ENCODE measurements around the gene C3orf22.

The C3orf22 gene

DNA sequence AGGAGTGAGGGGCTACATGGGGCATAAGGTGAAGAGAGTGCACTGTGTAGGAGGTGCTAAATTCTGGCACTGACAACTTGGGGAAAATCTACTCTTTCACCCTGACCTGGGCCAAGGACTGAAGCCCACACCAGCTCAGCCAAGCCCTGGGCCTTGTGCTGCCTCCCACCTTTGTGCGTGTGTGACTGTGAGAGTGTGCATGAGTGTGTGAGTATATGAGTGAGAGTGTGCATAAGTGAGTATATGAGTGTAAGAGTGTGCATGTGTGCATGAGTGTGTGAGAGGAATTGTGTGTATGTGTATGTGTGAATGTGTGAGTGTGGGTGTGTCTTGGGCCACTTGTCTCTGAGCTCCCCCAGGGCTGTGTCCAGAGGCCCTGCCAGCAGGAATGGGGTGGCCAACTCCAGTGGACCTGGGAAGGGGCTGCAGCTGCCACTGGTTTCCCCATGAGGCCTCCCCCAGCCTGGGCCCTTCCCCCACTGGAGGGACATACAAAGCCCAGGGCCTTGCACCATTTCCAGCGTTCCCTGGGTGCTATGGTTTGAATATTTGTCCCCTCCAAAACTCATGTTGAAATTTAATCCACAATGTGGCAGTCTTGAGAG lies 15.2 kb downstream of the C3orf22 start (continued):
- no peak for TF ChIP-seq ZNF488 (tag by site-specific recombination; IDR thresholded peaks at IDR 0.05)

DNA sequence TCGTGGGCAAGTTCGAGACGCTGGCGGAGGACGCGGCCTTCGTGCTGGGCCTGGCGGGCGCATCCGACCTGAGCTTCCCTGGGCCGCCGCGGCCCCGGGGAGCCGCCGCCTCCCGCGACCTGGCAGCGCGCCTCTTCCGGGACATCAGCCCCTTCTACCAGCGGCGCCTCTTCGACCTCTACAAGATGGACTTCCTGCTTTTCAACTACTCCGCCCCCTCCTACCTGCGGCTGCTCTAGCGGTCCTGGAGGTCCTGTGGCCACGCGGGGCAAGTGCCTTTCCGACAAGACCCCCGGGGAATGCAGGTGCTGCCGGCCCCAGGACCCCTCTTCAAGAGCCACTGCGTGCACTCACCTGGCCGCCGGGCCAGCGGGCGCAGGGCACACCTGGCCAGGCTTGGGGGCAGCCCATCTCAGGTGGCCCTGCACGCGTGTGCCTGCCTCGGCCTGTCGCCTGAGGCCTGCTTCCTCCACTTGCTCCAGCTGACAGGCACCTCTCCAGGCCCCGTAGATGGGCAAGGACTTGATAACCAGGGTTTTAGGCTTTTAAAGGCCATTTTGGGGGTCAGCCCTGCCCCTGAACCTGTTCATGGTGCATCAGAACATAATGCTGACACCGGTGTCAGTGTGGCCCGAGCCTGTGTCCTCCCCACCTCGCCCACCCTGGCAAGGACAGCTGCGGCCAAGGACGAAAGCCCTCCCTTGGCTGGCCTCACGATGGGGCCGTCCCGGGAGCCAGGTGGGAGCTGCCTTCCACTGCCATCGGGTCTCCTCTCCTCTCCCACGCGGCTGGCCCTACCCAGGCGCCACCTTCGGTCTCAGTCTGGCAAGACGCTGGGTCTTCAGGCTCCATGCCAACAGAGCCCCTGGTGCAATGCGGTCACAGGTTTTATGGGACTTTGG lies 16.1 kb downstream of the C3orf22 start:
- H3K4me3 ChIP-seq (ENCODE audit: low read depth, low read length) = no peak overlapping the region
- ChIA-PET CTCF (no interaction called here), POLR2A (no interaction called here)
- no peak for TF ChIP-seq ZNF626 (tag by site-specific recombination; IDR thresholded peaks at IDR 0.05)
- TF ChIP-seq, protein P1, sequence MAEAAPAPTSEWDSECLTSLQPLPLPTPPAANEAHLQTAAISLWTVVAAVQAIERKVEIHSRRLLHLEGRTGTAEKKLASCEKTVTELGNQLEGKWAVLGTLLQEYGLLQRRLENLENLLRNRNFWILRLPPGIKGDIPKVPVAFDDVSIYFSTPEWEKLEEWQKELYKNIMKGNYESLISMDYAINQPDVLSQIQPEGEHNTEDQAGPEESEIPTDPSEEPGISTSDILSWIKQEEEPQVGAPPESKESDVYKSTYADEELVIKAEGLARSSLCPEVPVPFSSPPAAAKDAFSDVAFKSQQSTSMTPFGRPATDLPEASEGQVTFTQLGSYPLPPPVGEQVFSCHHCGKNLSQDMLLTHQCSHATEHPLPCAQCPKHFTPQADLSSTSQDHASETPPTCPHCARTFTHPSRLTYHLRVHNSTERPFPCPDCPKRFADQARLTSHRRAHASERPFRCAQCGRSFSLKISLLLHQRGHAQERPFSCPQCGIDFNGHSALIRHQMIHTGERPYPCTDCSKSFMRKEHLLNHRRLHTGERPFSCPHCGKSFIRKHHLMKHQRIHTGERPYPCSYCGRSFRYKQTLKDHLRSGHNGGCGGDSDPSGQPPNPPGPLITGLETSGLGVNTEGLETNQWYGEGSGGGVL (tag by site-specific recombination; IDR thresholded peaks at IDR 0.05) = no peak
- no peak for TF ChIP-seq ZBTB20 (tag by site-specific recombination; IDR thresholded peaks at IDR 0.05)
- no peak for TF ChIP-seq ZNF274 (IDR thresholded peaks at IDR 0.05; ENCODE audit: low read length)
- no peak for TF ChIP-seq ZNF274 (tag by site-specific recombination; IDR thresholded peaks at IDR 0.05; ENCODE audit: borderline replicate concordance)
- no peak for TF ChIP-seq ZNF169 (tag by site-specific recombination; IDR thresholded peaks at IDR 0.05)
- TF ChIP-seq ZNF112 (tag by site-specific recombination; IDR thresholded peaks at IDR 0.05) = no peak
- TF ChIP-seq GLIS2 (tag by site-specific recombination; IDR thresholded peaks at IDR 0.05) = no peak
- TF ChIP-seq OVOL3 (tag by site-specific recombination; IDR thresholded peaks at IDR 0.05) = no peak
- TF ChIP-seq ZNF768 (tag by site-specific recombination; IDR thresholded peaks at IDR 0.05) = no peak
- TF ChIP-seq ZNF138 (tag by site-specific recombination; IDR thresholded peaks at IDR 0.05; ENCODE audit: borderline replicate concordance) = no peak
- TF ChIP-seq ZNF777 (tag by site-specific recombination; IDR thresholded peaks at IDR 0.05; ENCODE audit: borderline replicate concordance) = no peak
- TF ChIP-seq, protein P2, sequence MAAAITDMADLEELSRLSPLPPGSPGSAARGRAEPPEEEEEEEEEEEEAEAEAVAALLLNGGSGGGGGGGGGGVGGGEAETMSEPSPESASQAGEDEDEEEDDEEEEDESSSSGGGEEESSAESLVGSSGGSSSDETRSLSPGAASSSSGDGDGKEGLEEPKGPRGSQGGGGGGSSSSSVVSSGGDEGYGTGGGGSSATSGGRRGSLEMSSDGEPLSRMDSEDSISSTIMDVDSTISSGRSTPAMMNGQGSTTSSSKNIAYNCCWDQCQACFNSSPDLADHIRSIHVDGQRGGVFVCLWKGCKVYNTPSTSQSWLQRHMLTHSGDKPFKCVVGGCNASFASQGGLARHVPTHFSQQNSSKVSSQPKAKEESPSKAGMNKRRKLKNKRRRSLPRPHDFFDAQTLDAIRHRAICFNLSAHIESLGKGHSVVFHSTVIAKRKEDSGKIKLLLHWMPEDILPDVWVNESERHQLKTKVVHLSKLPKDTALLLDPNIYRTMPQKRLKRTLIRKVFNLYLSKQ (tag by site-specific recombination; IDR thresholded peaks at IDR 0.05; ENCODE audit: borderline replicate concordance) = no peak
- no peak for TF ChIP-seq GLI4 (tag by site-specific recombination; IDR thresholded peaks at IDR 0.05)
- no peak overlapping the region for H3K27ac ChIP-seq (ENCODE audit: extremely low read depth, low read depth, low read length)
- H3K9me3 ChIP-seq (ENCODE audit: control insufficient read depth, insufficient read depth, low read depth, low read length) = no peaks in the 10 kb centered on the region
- no peaks in the 10 kb centered on the region for H3K36me3 ChIP-seq (ENCODE audit: control insufficient read depth in 2 of 2, insufficient read depth in 1 of 2, low read length in 2 of 2)
- H3K4me1 ChIP-seq (ENCODE audit: control insufficient read depth, insufficient read depth, low read length) = no peaks in the 10 kb centered on the region

DNA sequence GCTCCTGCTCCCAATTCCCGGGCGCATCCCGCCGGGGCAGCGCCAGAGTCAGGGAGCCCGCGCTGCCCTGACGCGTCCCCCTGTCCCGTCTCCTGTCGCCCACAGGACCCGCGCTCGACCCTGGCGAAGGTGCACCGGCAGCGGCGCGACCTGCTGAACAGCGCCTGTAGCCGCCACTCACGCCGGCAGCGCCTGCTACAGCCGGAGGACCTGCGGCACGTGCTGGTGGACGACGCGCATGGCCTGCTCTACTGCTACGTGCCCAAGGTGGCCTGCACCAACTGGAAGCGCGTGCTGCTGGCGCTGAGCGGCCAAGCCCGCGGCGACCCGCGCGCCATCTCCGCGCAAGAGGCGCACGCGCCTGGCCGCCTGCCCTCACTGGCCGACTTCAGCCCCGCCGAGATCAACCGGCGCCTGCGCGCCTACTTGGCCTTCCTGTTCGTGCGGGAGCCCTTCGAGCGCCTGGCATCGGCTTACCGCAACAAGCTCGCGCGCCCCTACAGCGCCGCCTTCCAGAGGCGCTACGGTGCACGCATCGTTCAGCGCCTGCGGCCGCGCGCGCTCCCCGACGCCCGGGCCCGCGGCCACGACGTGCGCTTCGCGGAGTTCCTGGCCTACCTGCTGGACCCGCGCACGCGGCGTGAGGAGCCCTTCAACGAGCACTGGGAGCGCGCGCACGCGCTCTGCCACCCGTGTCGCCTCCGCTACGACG lies 16.9 kb downstream of the C3orf22 start:
- CTCF ChIA-PET = no interaction called here
- Histone ChIP-seq H3K4me3 (ENCODE audit: low read depth, low read length) (no peak overlapping the region), H3K9me3 (ENCODE audit: control insufficient read depth, insufficient read depth, low read depth, low read length) (no peaks in the 10 kb centered on the region), H3K36me3 (ENCODE audit: control insufficient read depth in 2 of 2, insufficient read depth in 1 of 2, low read length in 2 of 2) (no peaks in the 10 kb centered on the region), H3K27ac (ENCODE audit: extremely low read depth, low read depth, low read length) (no peak overlapping the region), H3K4me1 (ENCODE audit: control insufficient read depth, insufficient read depth, low read length) (no peaks in the 10 kb centered on the region)
- POLR2A ChIA-PET = no interaction called here
- TF ChIP-seq, protein P3, sequence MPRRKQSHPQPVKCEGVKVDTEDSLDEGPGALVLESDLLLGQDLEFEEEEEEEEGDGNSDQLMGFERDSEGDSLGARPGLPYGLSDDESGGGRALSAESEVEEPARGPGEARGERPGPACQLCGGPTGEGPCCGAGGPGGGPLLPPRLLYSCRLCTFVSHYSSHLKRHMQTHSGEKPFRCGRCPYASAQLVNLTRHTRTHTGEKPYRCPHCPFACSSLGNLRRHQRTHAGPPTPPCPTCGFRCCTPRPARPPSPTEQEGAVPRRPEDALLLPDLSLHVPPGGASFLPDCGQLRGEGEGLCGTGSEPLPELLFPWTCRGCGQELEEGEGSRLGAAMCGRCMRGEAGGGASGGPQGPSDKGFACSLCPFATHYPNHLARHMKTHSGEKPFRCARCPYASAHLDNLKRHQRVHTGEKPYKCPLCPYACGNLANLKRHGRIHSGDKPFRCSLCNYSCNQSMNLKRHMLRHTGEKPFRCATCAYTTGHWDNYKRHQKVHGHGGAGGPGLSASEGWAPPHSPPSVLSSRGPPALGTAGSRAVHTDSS (tag by site-specific recombination; IDR thresholded peaks at IDR 0.05) = no peak
- TF ChIP-seq, protein P1 (tag by site-specific recombination; IDR thresholded peaks at IDR 0.05) = no peak
- TF ChIP-seq ZNF140 (tag by site-specific recombination; IDR thresholded peaks at IDR 0.05) (no peak), ZNF24 (tag by site-specific recombination; IDR thresholded peaks at IDR 0.05) (no peak), ZNF10 (tag by site-specific recombination; IDR thresholded peaks at IDR 0.05) (no peak), SP3 (tag by site-specific recombination; IDR thresholded peaks at IDR 0.05) (no peak), ZNF677 (tag by site-specific recombination; IDR thresholded peaks at IDR 0.05) (no peak)
